Activated CD8-positive, alpha-beta memory T cell treated with anti-CD3 and anti-CD28 coated beads, Interleukin-2, amount 50 U/mL, for 4 hours (primary cell): Measurements from ENCODE around the gene LTF.
"Not testable (repeated sequence)": the region's sequence is repeated elsewhere in the genome, so short reads cannot be mapped to it uniquely, and the experiment has no call there.

Experiments
- DNase-seq: peaks from one replicate; pipeline ENCODE4 v3.0.0-alpha.2; 2020

LTF gene

DNA sequence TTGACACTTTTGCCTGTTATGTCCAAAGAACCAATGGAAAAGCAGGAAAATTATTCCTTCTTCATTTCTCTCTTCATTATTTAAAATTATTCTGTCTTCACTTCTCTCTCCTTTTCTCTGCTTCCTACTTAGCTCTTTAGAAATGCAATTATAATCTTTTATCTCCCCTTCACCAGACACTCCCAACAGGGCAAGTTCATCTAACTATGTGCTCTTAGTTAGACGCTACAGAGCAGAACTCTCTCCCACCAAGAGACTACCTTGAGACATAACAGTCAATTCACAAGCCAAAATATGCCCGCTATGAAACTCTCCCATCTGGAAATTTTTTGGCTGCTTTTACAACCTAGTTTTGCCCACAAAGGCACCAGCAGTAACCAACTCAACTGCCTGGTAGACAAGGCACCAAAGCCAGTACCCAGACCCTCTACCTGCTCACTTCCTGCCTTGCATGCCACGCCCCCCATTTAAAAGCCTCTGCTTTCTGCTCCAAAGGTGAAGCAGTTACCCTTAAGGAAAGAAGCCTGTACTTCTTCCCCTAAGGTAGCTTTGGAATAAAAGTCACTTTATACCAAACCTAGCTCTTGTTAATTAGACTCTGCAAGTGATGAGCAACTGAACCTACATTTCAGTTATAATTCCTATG lies 29.5 kb downstream of the LTF start:
- no peak for DNase-seq

DNA sequence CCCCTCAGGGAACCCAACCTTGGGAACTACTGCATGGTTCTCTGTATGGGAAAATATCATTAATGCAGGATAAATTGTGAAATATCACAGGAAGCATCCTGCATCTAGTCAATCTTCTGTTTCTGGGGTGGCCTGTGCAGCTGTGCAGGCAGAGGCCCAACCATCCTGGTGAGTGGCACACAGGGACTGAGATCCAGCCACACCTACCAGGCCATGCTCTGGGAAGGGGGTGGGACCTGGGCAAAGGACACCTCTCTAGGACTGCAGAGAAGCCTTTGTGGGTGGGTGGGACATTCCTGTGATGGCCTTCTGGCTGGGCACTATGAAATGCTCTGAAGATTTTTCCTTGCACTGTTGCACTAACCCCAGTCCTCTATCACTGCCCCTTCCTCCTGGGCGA lies 30.9 kb downstream of the LTF start:
- DNase-seq, result no peak

DNA sequence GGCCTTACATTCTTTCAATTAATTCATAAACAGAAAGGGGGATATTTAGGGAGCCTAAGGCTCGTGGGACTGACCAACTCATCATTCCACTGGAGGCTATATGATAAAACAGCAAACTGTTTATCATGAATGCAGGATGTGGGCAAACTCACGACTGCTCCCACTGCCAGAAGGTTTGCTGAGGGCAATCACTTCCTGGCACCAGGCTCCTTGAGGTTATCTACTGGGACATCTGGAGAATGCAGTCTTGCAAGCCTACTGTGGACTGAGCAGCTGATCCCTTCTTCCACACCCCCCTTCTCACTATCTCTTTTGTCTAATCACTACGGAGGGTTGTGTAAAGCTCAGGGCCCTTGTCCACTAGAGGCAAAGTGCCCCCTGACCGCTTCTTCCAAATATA lies 31.6 kb downstream of the LTF start:
- not testable (repeated sequence) for DNase-seq

DNA sequence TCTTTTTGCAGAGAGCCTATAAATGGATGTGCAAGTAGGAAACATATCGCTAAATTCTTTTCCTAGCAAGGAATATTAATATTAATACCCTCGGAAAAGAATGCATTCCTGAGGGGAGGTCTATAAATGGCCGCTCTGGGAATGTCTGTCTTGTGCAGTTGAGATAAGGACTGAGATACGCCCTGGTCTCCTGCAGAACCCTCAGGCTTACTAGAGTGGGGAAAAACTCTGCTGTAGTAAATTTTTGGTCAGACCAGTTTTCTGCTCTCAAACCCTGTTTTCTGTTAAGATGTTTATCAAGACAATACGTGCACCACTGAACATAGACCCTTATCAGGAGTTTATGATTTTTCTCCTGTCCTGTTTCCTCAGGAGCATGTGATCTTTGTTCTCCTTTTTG lies 32.8 kb downstream of the LTF start:
- DNase-seq, result not testable (repeated sequence)

DNA sequence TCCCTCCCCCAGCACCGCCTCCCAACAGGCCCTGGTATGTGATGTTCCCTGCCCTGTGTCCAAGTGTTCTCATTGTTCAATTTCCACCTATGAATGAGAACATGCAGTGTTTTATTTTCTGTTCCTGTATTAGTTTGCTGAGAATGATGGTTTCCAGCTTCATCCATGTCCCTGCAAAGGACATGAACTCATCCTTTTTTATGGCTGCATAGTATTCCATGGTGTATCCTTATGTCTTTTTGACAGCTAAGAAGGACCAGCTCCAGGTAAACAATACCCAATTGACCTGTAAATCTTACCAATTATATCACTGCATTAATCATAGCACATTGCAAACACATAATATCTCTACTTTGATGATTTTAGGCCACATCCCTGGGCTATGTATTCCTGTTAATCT lies 33.8 kb downstream of the LTF start:
- DNase-seq, result not testable (repeated sequence)

DNA sequence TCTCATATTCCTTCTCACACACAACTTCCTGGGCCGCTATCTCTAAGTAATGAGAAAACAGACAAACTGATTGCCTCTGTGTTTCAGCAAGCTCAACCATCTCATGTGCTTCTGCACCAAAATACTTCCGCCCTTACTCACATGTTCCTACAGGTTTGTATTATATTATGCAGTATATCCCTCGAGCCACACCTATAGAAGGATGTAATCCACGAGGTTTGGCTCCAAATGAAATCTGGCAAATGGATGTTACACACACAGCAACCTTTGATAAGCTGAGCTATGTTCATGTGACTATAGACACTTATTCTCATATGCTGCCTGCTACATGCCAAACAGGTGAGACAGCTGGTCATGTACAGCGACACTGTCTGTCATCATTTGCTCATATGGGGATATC lies 35.0 kb downstream of the LTF start:
- DNase-seq, result no peak

DNA sequence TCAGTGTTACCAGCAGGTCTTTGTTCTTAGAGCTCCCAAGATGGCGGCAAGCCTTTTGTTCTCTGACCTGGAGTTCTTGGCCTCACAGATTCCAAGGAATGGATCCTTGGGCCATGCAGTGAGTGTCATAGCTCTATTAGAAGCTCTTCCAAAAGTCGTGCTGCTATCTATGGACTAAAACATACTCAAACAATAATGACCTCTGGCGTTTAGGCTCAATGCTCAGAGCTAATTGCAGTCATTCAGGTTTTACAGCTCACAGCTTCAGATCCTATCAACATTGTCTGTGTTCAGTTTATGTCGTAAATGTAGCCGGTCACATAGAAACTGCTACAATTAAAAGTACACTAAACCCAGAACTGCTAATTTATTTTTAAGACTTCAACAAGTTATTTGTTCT lies 35.5 kb downstream of the LTF start:
- no peak for DNase-seq

DNA sequence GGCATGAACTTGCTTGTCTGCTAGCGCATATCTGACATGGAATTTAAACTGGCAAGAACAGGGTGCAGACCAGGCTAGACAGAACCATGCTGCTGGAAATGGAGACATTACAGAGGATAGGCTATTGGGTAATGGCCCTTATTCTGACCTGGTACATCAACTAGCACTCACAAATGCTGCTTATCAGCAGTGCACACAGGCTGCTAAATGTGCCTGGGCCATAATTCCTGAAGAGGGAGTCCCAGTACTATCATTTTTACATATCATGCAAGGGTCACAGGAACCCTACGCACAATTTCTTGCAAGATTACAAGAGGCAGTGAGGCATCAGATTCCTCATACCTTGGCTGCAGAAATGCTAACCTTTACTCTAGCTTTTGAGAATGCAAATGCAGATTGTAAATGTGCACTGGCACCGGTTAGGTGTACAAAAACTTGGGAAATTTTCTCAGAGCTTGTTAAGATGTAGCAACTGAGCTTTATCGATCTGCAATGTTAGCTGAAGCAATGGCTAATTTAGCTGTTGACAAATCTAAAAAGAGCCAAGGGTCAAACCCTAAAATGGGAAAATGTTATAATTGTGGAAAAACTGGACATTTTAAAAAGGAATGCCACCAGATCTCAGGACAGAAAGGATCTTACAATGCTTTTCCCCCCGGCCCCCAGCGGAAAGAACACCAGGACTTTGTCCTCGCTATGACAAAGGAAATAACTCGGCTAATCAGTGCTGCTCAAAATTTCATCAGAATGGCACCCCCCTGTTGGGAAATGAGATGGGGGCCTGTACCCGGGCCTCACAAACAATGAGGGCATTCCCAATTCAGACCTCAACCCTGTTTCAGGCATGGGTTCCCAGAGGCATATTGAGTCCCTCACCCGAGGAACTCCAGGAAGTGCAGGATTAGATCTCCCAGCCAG lies 36.5 kb downstream of the LTF start:
- DNase-seq, result no peak

DNA sequence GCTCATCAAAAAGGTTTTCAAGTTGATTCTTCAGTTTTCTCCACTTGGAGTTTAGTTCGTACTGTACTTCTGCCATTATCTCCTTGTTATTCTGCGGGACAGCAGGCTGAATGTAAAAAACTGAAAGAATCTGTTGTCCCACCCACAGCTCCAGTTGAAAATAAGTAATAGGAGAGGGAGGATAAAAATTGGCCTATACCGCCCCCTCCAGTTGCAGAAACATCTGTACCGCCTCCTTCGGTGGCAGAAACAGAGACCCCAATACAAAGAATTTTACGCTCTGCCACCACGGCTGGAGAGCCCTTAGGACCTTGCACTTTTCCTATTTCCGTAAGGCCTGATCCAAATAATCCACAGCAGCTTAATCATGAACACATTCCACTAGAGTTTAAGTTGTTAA lies 37.3 kb downstream of the LTF start:
- DNase-seq, result not testable (repeated sequence)

DNA sequence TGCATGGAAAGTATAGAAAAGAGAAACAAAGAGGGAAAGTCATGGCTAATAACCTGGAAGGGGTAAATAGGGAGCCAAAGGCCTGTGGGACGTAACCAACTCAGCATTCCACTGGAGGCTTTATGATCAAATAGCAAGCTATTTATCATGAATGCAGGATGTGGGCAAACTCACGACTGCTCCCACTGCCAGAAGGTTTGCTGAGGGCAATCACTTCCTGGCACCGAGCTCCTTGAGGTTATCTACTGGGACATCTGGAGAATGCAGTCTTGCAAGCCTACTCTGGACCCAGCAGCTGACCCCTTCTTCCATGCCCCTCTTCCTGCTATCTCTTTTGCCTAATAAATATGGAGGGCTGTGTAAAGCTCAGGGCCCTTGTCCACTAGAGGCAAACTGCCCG lies 38.2 kb downstream of the LTF start:
- DNase-seq, result not testable (repeated sequence)

DNA sequence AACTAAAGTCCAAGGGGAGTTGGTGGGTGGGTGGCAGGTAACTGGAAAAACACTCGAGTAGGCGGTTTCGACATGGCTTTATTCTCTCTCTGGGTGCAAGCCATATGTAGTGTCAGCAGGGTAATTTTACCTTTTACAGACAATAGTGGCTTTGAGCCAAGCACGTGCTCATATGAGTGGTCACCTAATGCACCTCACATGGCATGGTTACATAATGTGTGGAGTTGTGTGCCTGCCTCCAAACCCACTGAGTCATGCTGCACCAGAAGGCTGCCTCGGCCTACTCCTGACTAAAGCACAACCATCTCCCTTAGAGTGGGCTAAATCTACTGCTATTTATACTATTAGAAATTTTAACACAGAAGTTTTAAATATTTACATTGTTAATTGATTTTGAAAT lies 41.1 kb downstream of the LTF start:
- no peak for DNase-seq

DNA sequence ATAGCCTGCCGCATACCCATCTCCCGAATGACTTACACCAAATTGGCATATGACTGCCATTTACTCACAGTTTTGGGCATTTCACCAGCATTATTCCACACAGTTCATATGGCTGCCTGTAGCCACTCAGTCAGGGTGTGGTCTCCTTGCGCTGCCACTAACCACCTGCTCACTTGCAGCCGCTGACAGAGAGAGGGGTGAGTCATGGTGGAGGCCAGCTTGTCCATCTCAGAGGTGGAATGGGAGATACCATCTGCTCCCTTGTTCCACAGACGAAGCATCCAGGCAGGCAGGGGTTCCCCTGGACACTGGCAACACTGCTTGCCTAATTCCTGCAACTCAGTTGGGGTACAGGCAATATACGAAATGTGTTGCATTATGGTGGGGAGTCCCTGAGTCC lies 42.1 kb downstream of the LTF start:
- no peak for DNase-seq

DNA sequence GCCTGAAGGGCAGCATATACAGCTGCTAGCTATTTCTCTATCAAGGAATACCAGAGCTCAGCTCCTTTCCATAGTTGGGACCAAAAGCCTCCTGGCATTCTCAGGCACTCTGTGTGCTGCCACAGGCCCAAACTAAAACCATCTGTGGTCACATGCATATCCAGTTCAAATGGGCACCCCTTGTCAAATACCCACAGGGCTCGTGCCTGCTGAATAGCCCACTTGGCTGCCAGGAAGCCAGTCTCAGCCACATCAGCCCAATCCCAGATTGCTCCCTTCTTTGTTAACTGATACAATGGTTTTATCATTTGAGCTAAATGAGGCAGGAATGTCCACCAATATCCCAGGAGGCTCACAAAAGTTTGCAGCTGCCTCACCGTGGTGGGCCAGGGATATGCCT lies 43.8 kb downstream of the LTF start:
- DNase-seq, result no peak

DNA sequence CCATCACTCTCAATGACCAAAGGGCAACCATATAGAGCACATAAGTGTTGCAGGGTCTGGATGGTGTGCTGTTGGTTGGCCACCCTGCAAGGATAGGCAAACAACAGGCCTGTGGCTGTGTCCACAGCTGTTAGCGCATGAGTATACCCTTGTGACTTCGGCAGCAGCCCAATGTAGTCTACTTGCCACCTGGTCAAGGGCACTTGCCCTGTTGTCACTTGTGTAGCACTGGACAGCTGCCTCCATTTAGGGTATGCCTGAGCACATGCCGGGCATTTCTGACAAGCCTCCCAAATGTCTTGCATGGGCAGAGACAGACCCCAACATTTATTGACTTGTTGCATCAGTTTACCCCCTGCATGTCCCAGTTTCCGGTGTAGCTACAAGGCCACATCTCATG lies 44.9 kb downstream of the LTF start:
- DNase-seq, result no peak

DNA sequence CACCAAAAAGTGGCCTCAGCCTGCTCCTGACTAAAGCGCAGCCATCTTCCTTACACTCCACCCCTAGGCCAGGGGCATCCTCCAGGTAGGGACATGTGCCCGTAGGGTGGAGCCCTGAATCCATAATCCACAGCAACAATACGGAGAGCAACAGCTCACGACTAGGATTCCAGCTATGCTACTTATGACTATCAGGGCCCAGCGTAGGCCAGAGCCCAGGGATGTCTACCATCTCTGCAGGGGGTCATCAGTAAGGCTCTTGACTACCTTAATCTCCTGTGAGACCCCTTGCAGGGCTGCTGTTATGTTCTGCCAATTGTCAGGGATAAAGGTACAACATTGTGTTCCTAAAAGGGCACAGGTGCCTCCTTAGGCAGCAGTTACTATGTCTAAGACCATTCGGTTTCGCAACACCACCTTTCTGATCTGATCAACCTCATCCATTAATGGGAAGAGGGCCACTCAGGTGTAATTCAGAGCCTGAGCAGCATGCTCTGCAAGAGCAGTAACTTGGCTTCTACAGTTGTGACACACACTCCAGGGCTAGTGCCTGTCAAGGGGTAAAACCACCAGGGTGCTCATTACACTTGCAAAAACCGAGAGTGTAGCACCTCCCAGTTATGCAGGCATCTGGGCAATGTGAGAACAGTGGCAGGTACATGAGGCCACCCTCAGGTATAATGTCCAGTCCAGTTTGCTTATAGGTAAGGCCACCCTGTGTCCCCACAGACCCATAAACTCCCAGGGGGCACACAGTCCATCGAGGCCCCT lies 46.7 kb downstream of the LTF start:
- no peak for DNase-seq

DNA sequence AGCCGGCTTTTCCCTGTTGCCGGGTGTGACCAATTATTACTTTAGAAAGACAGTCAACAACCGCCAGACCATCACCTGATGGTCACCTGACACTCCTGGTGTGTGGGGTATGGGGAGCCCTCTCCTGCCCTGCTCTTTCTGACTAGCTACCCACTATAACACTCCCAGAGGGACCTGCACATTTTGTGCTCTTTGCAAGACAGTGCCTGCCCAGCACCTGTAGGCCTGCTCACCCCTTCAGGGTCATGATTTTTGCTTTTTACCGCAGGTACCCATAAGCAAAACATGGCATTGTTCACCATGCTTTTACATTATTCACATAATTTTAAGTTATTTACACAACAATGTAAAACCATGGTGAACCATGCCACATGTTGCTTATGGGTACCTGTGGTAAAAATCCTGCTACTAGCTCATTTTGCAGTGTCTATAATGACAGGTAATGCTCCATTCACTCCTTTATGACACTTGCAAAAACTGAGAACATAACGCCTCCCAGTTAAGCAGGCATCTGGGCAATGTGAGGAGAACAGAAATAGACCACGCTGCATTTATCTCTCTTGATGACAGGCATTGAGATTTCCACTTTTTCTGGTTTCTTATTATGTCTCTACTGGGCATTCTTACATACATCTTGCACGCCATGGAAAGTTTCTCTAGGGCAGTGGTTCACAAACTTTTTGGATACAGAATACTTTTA lies 47.7 kb downstream of the LTF start:
- no peak for DNase-seq

DNA sequence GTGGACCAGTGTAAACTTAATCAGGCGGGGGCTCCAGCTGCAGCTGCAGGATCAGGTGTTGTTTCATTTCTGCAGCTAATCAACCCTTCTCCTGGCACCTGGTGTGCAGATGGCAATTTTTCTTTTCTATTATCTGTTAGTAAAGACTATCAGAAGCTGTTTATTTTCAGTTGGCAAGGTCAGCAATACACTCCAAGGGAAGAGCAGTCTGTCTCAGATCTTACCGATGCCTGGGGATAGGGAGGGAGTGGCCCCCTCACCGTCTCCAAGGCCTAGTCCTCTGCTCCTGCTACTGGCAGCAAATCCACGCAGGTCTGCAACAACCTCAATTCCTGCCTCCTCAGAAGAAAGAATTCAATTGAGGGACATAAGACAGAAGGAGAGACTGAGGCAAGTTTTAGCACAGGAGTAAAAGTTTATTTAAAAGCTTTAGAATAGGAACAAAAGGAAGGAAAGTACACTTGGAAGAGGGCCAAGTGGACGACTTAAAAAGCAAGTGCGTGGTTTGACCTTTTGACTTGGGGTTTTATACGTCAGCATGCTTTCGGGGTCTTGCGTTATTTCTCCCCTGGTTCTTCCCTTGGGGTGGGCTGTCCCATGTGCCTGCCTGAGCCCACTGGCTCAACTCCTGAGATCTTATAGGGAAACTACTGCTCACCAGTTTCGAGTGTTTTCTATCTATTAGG lies 48.4 kb downstream of the LTF start:
- no peak for DNase-seq

DNA sequence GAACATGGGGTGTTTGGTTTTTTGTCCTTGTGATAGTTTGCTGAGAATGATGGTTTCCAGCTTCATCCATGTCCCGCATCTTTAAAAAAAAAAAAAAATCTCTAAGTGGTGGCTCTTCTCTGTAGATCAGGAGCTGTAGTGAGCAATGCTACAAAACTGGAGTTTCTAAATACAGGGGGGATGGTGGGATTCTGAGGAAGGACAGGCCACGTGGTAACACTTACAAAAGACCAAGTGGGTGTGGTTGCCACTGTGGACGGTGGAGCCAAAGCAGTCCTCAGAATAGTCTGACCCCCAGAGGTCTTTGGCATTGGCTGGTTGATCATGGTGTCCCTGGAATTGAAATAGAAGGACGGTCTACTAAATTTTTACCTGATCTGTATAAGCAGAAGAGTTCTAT lies 50.0 kb downstream of the LTF start:
- no peak for DNase-seq

DNA sequence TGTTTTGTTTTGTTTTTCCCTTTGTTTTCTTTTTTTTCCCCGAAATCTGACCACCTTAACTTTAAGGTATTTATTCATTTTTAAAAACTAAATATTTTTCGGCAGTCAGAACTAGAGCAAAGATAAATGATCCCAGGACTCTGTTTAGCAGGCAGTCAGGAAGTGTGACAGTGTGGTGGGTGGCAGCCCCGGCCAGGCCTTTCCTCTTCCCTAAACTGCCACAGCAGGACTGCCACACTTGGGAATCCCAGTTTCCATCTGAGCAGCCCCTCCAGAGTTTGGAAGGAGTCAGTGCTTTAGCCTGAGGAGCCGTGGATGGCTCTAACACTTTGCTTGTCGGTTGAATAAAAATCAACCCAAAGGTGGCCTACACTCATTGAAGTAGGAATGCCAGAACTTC lies 50.8 kb downstream of the LTF start:
- no peak for DNase-seq

DNA sequence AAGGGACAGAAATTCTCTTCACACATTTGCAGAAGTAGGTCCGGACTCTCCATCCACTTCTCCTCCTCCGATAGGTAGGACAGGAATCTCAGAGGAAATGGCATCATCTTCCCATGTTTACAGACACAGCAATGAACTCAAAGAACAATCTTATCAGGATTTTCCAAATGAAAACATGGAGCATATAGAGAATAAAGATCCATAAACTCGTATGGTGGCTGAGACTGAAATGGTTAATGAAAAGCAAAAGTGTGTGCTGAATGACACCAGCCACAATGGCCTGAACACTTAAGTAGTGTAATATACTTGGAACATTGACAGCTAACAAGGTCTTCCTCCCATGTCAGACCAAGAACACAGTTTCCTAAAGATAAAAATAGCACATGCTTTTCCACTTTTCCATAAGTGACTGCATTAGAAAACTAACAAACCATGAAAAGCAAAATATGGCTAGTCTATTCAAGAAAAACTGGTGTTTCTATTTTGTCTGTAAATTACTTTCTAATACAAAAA lies 51.9 kb downstream of the LTF start:
- DNase-seq, result no peak

DNA sequence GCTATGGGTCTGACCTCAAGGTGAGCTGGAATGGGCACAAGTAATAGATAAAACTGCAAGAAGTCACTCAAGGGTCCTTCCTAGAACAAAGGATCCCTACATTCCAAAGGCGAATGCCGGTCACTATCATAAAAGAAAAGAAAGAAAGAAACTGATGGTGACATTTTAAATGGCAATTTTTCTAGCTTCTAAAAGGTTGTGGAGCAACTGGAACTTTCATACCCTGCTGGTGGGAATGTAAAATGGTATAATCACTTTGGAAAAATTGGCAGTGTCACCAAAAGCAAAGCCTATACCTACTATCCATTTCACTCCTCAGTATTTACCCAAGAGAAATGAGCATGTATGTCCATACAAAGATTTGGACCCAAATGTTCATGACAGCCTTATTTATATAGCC lies 53.4 kb downstream of the LTF start:
- no peak for DNase-seq

DNA sequence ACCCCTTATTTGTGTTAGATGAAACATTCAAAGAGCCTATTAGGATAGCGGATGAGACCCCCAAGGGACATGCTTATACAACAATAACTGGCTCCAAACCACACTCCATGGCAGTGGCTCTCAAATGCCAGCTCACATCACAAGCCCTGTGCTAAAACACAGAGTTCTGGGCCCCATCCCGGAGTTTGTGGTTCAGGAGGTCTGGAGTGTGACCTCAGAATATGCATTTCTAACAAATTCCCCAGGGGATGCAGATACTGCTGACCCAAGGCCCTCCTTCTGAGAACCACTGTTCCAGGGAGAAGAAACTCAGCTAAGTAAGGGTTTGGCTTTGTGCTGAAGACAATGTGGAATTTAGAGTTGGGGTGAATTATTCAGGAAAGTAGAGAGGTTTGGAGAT lies 54.0 kb downstream of the LTF start:
- DNase-seq, result no peak
